HG03159 (cell line): ENCODE measurements around the gene HNRNPM.
"Not testable (repeated sequence)": the region's sequence is repeated elsewhere in the genome, so short reads cannot be mapped to it uniquely, and the experiment has no call there.

Experiments used
- ATAC-seq: cut with Tn5 transposase; IDR thresholded peaks from one replicate; pipeline ENCODE4 v1.9.1; 2021; ENCODE audit warnings: mild to moderate bottlenecking, moderate library complexity; ENCODE audit not compliant: unreplicated experiment

HNRNPM gene

GRCh38 chr19:8423817-8424223 is 21.0 kb upstream of the HNRNPM start:
- ATAC-seq = no peak

- ATAC-seq = not testable (repeated sequence)
Observed at GRCh38 chr19:8425331-8425730, 19.4 kb upstream of the HNRNPM start.

- ATAC-seq = no peak
Observed at GRCh38 chr19:8426283-8426682, 18.5 kb upstream of the HNRNPM start.

- ATAC-seq = no peak
Observed at GRCh38 chr19:8429044-8429443, 15.7 kb upstream of the HNRNPM start.

GRCh38 chr19:8429826-8430225 is 14.9 kb upstream of the HNRNPM start:
- no peak for ATAC-seq

- ATAC-seq = no peak
Observed at GRCh38 chr19:8430650-8431049, 14.1 kb upstream of the HNRNPM start.

- no peak for ATAC-seq
Observed at GRCh38 chr19:8438236-8438635, 6.5 kb upstream of the HNRNPM start.

GRCh38 chr19:8441725-8442544 is 2.8 kb upstream of the HNRNPM start:
- no peak for ATAC-seq

- ATAC-seq = not testable (repeated sequence)
Observed at GRCh38 chr19:8444140-8444676, 567 bp upstream of the HNRNPM start.

- ATAC-seq = peak; percentile 32
Observed at GRCh38 chr19:8445488-8446001, 770 bp downstream of the HNRNPM start.

- ATAC-seq = no peak
Observed at GRCh38 chr19:8446061-8446709, 1.4 kb downstream of the HNRNPM start.

- ATAC-seq = no peak
Observed at GRCh38 chr19:8449830-8450229, 5.1 kb downstream of the HNRNPM start.

GRCh38 chr19:8451377-8451776 is 6.6 kb downstream of the HNRNPM start:
- ATAC-seq = no peak

GRCh38 chr19:8451885-8452284 is 7.1 kb downstream of the HNRNPM start:
- no peak for ATAC-seq

GRCh38 chr19:8452446-8453123 is 7.8 kb downstream of the HNRNPM start:
- ATAC-seq = no peak

- no peak for ATAC-seq
Observed at GRCh38 chr19:8453616-8454015, 8.8 kb downstream of the HNRNPM start.

GRCh38 chr19:8454218-8454617 is 9.4 kb downstream of the HNRNPM start:
- no peak for ATAC-seq

- ATAC-seq = no peak
Observed at GRCh38 chr19:8455018-8455417, 10.2 kb downstream of the HNRNPM start.

GRCh38 chr19:8456064-8456463 is 11.3 kb downstream of the HNRNPM start:
- no peak for ATAC-seq

GRCh38 chr19:8457209-8457608 is 12.4 kb downstream of the HNRNPM start:
- ATAC-seq = no peak

- ATAC-seq = no peak
Observed at GRCh38 chr19:8457827-8458226, 13.1 kb downstream of the HNRNPM start.
